Measurements from ENCODE around the gene TIMM13. TPM values are rescaled to one million over a fixed set of nuclear protein-coding genes. Genes with fewer than 3 reads are reported as not detected.
"Not testable (repeated sequence)": the region's sequence is repeated elsewhere in the genome, so short reads cannot be mapped to it uniquely, and the experiment has no call there.

TIMM13 gene
- total and polyA plus RNA-seq, 2 experiments from 2014 or later = 38.3 to 188 TPM

GRCh38 chr19:2462635-2463421 is 35.4 kb upstream of the TIMM13 start:
- peak overlapping the region; percentile 29 for H3K27ac ChIP-seq
- no peaks in the 10 kb centered on the region for H4K20me1 ChIP-seq (ENCODE audit: insufficient read depth, poor library complexity, severe bottlenecking)
- no peaks in the 10 kb centered on the region for H3K79me2 ChIP-seq
- peak overlapping the region; percentile 84 for H2AFZ ChIP-seq
- peak overlapping the region; percentile 82 for H3K4me3 ChIP-seq
- no peak for TF ChIP-seq EZH2 (IDR thresholded peaks at IDR 0.05; ENCODE audit: borderline replicate concordance)
- TF ChIP-seq CTCF (IDR thresholded peaks at IDR 0.05; ENCODE audit: poor library complexity) = no peak
- TF ChIP-seq EZH2phosphoT487 (IDR thresholded peaks at IDR 0.05; ENCODE audit: low read depth, severe bottlenecking, unreplicated experiment) = no peak
- no peaks in the 10 kb centered on the region for H3K27me3 ChIP-seq
- H3K4me1 ChIP-seq (ENCODE audit: insufficient read depth) = no peaks in the 10 kb centered on the region
- H3K9me2 ChIP-seq (replicated peaks; ENCODE audit: insufficient read depth) = no peaks in the 10 kb centered on the region
- WGBS (ENCODE audit: low lambda C conversion rate, missing lambda C conversion rate) = 12% methylated on average over 40 of the region's 46 CpGs
- H3K36me3 ChIP-seq (replicated peaks; ENCODE audit: insufficient read depth, low read depth) = no peaks in the 10 kb centered on the region
- H3K9me3 ChIP-seq (ENCODE audit: low read depth) = no peaks in the 10 kb centered on the region
- peak; percentile 95 for DNase-seq (ENCODE audit: low spot score)
- peak overlapping the region; percentile 99 for H3K4me2 ChIP-seq

- no peaks in the 10 kb centered on the region for H4K20me1 ChIP-seq (ENCODE audit: insufficient read depth, poor library complexity, severe bottlenecking)
- WGBS (ENCODE audit: low lambda C conversion rate, missing lambda C conversion rate) = 4% methylated on average over 42 of the region's 62 CpGs
- no peaks in the 10 kb centered on the region for H3K36me3 ChIP-seq (replicated peaks; ENCODE audit: insufficient read depth, low read depth)
- H3K4me3 ChIP-seq = peak overlapping the region; percentile 82
- no peak for TF ChIP-seq EZH2 (IDR thresholded peaks at IDR 0.05; ENCODE audit: borderline replicate concordance)
- no peak for TF ChIP-seq EZH2phosphoT487 (IDR thresholded peaks at IDR 0.05; ENCODE audit: low read depth, severe bottlenecking, unreplicated experiment)
- TF ChIP-seq CTCF (IDR thresholded peaks at IDR 0.05; ENCODE audit: poor library complexity) = no peak
- H3K4me2 ChIP-seq = peak overlapping the region; percentile 99
- H3K9me2 ChIP-seq (replicated peaks; ENCODE audit: insufficient read depth) = no peaks in the 10 kb centered on the region
- no peaks in the 10 kb centered on the region for H3K4me1 ChIP-seq (ENCODE audit: insufficient read depth)
- peak; percentile 61 for DNase-seq (ENCODE audit: low spot score)
- no peaks in the 10 kb centered on the region for H3K27me3 ChIP-seq
- H3K79me2 ChIP-seq = peaks cover 3% of the 10 kb centered on the region
- H3K9me3 ChIP-seq (ENCODE audit: low read depth) = no peaks in the 10 kb centered on the region
- H2AFZ ChIP-seq = peak overlapping the region; percentile 84
- H3K27ac ChIP-seq = no peak overlapping the region
Observed at GRCh38 chr19:2461751-2462634, 34.6 kb upstream of the TIMM13 start.

GRCh38 chr19:2460245-2460644 is 32.9 kb upstream of the TIMM13 start:
- TF ChIP-seq EZH2 (IDR thresholded peaks at IDR 0.05; ENCODE audit: borderline replicate concordance) (no peak), EZH2phosphoT487 (IDR thresholded peaks at IDR 0.05; ENCODE audit: low read depth, severe bottlenecking, unreplicated experiment) (no peak), CTCF (IDR thresholded peaks at IDR 0.05; ENCODE audit: poor library complexity) (no peak)
- H3K79me2 ChIP-seq = peaks cover 17% of the 10 kb centered on the region
- no peaks in the 10 kb centered on the region for H3K27me3 ChIP-seq
- H3K36me3 ChIP-seq (replicated peaks; ENCODE audit: insufficient read depth, low read depth) = no peaks in the 10 kb centered on the region
- H3K4me3 ChIP-seq = no peak overlapping the region
- H4K20me1 ChIP-seq (ENCODE audit: insufficient read depth, poor library complexity, severe bottlenecking) = peaks cover 3% of the 10 kb centered on the region
- H2AFZ ChIP-seq = no peak overlapping the region
- no peaks in the 10 kb centered on the region for H3K4me1 ChIP-seq (ENCODE audit: insufficient read depth)
- no peak for DNase-seq (ENCODE audit: low spot score)
- no peaks in the 10 kb centered on the region for H3K9me2 ChIP-seq (replicated peaks; ENCODE audit: insufficient read depth)
- no peaks in the 10 kb centered on the region for H3K9me3 ChIP-seq (ENCODE audit: low read depth)
- H3K4me2 ChIP-seq = no peak overlapping the region
- no peak overlapping the region for H3K27ac ChIP-seq
- 94% methylated on average over 1 of the region's 1 CpG for WGBS (ENCODE audit: low lambda C conversion rate, missing lambda C conversion rate)

- WGBS (ENCODE audit: low lambda C conversion rate, missing lambda C conversion rate) = 87% methylated on average over 10 of the region's 10 CpGs
- not testable (repeated sequence) for H3K9me3 ChIP-seq (ENCODE audit: low read depth); H3K4me3 ChIP-seq; DNase-seq (ENCODE audit: low spot score); H3K36me3 ChIP-seq (replicated peaks; ENCODE audit: insufficient read depth, low read depth); H3K4me1 ChIP-seq (ENCODE audit: insufficient read depth); H4K20me1 ChIP-seq (ENCODE audit: insufficient read depth, poor library complexity, severe bottlenecking); H3K4me2 ChIP-seq; H3K27me3 ChIP-seq; H3K9me2 ChIP-seq (replicated peaks; ENCODE audit: insufficient read depth); H2AFZ ChIP-seq; H3K27ac ChIP-seq
- peaks cover 30% of the 10 kb centered on the region for H3K79me2 ChIP-seq
Observed at GRCh38 chr19:2458776-2459175, 31.4 kb upstream of the TIMM13 start.

All from hepatocyte (in vitro differentiated cells).